ENCODE measurements around the gene ARMC2.
"Not testable (repeated sequence)": the region's sequence is repeated elsewhere in the genome, so short reads cannot be mapped to it uniquely, and the experiment has no call there.

The ARMC2 gene

GRCh38 chr6:108958900-108959770 is 110.9 kb downstream of the ARMC2 start:
- DNase-seq = no peak

DNA sequence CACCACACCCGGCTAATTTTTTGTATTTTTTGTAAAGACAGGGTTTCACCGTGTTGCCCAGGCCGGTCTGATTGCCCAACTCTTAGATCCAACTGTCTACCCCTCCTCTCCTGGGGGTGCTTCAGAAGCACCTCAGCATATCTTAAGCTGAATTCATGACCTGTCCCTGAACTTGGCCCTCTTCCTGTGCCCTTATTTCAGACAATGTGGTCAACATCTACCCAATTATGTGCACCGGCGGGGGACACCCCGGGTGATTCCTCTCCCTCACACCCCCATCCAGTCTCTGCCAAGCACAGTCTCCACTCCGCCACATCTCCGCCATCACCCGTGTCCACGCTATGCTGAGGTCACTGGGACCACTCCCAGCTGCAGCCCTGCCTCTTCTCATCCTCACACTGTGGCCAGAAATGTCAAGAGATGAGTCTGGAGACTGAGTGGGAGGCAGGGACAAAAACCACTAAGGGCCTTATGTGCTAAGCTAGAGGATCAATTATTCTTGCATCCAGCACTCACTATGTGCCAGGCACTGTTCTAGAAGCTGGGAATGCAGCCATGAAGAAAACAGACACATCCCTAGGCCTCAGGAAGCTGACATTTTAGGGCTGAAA is 111.9 kb downstream of the ARMC2 start:
- no peak for DNase-seq

DNA sequence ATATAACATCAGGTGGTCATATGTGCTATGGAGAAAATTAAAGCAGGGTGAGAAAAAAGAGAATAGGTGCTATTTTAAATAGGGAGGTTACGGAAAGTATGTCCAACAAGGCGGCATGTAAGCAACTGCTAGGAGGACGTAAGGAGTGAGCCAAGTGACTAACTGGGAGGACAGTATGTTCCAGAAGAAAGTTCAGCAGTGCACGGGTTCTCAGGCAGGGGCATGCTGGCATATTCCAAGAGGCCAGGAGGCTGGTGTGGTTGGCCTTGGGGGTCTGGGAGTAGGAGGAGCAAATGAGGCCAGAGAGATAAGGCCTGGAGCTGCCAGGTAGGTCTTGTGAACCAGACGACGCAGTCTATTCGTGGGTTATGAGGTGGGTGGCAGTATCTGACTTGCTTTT is 112.4 kb downstream of the ARMC2 start:
- DNase-seq = no peak

DNA sequence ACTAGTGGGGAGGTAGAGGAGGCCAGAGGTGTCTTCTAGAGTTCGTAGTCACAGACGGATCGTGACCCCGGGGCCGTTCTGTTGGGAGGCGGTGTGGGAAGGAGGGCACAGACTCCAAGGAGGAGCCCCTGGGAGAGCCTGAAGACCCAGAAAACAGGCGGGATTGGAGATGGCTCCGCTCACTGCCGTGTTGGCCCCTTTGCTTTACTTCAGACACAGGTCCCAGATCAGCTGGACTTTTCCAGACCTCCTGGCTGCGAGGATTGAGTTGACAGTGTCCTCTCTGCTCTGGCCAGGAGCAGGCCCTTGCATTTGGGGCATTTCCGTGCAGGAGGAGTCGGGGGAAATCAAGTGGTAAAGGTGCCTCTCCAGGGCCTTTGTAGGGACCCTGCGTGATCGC is 112.9 kb downstream of the ARMC2 start:
- no peak for DNase-seq

DNA sequence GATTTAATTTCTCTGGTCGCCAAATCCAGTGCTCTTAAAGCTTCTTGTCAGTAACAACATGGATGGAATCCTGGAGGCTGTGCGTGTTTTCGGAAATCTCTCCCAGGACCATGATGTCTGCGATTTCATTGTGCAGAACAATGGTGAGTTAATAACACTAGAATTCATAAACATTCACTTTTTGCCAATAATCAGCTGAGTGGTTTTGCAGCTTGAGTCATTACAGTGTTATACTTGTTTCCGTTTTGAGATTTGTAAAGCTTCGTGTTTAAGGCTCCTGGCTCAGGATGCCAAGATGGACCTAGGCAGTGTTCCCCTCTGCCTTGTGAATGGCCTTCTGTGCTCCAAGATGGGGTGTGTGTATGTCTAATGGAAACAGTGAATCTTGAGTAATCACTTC is 113.8 kb downstream of the ARMC2 start:
- DNase-seq = no peak

DNA sequence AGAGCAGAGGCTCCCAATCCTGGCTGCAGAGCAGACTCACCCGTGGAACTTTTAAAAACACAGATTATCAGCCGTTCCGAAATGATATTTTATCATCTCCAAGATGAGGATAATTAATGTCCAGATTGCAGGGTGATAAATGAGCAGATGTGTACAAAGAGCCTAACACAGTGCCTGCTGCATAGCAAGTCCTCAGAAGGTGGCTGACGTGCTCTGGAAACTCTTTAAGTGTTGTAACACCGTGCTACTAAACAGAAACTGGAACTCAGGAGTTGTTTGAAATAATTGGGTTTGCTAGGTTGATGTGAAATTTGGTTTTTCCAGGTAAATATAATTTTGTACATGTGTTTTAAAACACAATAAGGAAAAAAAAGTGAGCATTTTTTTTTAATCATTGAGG is 118.0 kb downstream of the ARMC2 start:
- DNase-seq = no peak

- no peak for DNase-seq
These were observed 118.9 kb downstream of the ARMC2 start for GRCh38 chr6:108966855-108967755.

- no peak for DNase-seq
These were observed 120.4 kb downstream of the ARMC2 start for GRCh38 chr6:108968325-108969316.

DNA sequence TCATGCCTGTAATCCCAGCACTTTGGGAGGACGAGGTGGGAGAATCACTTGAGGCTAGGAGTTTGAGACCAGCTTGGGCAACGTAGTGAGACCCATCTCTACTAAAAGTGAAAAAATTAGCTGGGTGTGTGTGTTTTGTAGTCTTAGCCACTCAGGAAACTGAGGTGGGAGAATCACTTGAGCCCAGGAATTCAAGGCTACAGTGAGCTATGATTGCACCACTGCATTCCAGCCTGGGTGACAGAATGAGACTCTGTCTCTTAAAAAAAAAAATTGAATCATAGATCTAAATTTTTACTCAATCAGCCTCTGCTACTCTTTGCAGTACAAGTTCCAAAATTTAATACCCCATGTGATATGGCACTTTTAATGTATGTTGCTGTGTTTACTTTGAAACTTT is 121.6 kb downstream of the ARMC2 start:
- DNase-seq = no peak

DNA sequence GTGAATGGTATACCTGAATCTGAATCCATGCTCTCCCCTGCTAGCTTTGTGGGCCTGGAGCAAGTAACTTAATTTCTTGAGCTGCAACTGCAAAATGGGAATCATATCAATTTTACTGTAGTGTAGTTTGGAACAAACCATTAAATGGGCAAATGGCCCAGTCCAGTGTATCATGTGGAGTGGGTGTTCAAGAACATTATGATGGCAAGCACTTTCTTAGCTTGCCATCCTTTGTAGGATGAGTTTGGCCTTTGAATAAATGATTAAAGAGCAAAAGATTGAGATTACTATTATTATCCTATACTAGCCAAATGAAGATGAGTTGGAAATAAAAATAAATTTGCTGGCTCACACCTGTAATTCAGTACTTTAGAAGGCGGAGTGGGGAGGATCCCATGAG is 126.0 kb downstream of the ARMC2 start:
- DNase-seq = no peak

- not testable (repeated sequence) for DNase-seq
These were observed 130.4 kb downstream of the ARMC2 start for GRCh38 chr6:108978638-108979037.

DNA sequence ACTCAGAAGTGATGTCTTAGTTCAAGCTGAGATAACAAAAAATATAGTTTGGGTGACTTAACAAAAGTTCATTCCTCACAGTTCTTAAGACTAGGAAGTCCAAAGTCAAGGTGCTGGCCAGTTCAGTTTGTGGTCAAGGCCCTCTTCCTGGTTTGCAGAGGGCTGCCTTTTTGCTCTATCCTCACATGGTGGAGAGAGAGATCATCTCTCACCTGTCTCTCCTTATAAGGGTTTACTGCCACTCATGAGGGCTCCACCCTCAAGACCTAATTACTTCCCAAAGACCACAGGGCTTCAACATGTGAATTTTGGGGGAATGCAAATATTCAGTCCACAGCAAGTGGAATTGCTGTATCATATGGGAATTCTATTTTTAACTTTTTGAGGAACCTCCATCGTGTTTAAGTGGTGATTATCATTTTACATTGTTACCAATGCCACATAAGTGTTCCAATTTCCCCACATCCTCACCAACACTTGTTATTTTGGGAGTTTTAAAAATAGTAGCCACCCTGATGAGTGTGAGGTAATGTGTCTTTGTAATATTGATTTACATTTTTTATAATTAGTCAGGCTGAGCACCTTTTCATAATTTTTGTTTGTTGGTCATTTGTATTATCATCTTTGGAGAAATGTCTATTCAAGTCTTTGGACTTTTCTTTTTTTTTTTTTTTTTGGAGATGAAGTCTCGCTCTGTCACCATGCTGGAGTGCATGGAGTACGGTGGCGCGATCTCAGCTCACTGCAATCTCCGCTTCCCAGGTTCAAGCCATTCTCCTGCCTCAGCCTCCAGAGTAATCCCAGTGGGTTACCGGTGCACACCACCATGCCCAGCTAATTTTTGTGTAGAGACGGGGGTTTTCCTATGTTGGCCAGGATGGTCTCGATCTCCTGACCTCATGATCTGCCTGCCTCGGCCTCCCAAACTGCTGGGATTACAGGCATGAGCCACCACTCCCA is 134.2 kb downstream of the ARMC2 start:
- DNase-seq = no peak

GRCh38 chr6:108983151-108983550 is 134.9 kb downstream of the ARMC2 start:
- no peak for DNase-seq

GRCh38 chr6:108985301-108985700 is 137.1 kb downstream of the ARMC2 start:
- DNase-seq = no peak

DNA sequence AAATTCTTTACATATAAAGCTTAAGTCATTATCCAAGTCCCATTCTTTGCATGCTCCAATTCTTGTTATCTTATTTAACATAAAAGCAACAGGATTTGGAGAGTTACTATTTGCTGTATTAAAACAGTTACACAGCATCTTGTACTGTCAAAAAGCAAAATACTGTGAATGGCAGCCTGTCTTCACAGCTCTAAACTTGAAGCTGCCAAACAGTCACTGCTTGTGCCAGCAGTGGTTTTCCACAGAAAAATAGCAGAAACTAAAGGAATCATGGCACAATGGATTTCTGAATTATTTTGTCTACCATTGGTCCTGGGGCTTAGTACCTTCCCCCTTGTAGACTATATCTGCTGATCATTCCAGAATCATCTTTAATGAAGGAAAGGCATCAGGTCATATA is 138.9 kb downstream of the ARMC2 start:
- DNase-seq = no peak

DNA sequence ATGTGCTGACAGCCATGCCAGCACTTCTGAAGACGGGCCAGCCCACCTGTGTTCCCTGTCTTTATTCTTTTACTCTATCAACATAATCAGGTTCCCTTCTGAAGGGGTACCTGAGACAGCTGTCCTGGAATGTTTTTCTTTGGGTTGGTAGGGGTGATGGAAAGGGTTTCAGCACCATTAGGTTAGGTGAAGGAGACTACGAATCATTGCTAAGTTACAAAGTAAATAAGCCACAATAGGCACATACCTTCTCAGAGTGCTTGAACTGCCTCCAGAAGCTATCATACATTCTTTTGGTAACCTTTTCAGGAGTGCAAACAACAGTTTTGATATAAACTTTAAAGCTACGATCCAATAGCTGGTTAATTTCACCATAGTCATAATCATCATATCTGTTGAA is 140.1 kb downstream of the ARMC2 start:
- DNase-seq = no peak

DNA sequence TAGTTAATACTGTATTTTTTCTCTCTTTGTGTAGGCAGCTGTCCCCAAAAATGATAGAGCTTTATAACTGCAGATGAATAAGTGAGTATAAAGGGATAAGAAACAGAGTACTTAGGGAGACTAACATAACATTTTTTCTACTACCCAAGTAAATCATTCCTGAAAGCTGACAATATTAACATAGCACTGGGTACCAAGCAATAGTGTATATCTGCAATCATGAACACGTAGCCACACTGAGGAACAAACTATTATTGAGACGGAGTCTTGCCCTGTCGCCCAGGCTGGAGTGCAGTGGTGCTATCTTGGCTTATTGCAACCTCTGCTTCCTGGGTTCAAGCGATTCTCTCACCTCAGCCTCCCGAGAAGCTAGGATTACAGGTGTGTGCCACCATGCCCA is 140.5 kb downstream of the ARMC2 start:
- no peak for DNase-seq

GRCh38 chr6:108989700-108990099 is 141.5 kb downstream of the ARMC2 start:
- DNase-seq = no peak

DNA sequence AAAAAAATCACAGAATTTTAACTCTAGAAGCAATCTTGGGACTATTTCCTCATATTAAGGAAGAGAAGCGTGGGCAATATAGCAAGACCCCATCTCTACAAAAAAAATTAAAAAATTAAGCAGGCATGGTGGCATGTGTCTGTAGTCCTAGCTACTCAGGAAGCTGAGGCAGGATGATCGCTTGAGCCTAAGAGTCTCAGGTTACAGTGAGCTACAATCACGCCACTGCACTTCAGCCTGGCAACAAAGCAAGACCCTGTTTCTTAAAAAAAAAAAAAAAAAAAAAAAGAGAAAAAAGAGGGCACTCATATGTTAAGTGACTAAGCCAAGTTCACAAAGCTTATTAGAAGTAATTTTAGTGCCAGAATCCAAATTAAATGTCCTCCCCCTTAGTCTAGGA is 145.7 kb downstream of the ARMC2 start:
- no peak for DNase-seq

- DNase-seq = no peak
These were observed 147.1 kb downstream of the ARMC2 start for GRCh38 chr6:108995296-108995695.

DNA sequence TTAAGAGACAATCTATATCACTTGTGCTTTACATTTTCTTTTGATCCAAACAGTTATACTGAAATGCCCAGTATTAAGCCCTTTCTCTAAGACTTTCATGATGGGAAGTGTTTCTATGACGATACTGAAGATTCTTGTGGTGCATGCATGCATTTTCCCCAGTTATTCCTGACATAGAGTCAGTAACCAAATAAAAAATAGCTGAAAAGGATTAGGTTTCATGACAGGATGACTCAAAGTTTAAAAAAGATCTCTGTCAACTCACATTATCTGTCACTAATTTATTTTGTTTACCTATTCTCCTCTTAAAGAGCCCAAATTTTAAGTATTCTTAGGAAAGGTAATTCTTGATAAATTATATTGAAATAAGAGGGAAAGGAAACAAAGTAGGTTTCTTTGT is 148.0 kb downstream of the ARMC2 start:
- no peak for DNase-seq

Measured in NCI-H1105 (cell line).